Left cardiac atrium (tissue), 4 donors: ENCODE results near the gene NUMA1. TPM values are rescaled to one million over a fixed set of nuclear protein-coding genes. Genes with fewer than 3 reads are reported as not detected.

Experiments used
- ATAC-seq, 2 donors: fragments of 200-7000 bp; cut with Tn5 transposase; one replicate each; pipeline ENCODE4 v1.9.1; 2020; ENCODE audit warnings: mild to moderate bottlenecking in 2 of 2, moderate library complexity in 2 of 2
- DNase-seq: peaks from one replicate; pipeline ENCODE4 v3.0.0-alpha.2; 2020
- intact Hi-C, 2 donors: fragments of 100-400 bp; cut with DNase I; formaldehyde crosslinking; loops; one replicate each; pipeline versions ENCODE4 v1.14.1 to v1.15.1; 2022 to 2023
- total RNA-seq, 2 donors: library from RNA; stranded (reverse); fragmentation: NEBNext Ultra II Directional; extraction: Animal tissue kit (Norgen Biotek cat#: 25700); gene quantifications; one replicate each; pipeline ENCODE4 v1.2.1, GENCODE V29; 2021
- donor health status: DM: no; HTN: yes; CAD: no.
- donor health status: DM: no; HTN: yes; CAD: no; lungs with severe emphysema.
- donor health status: DM: yes; HTN: yes; CAD: no.
- donor health status: Dilated cardiomyopathy.

Gene NUMA1
- total RNA-seq, 2 donors from 2014 or later: 73.3 to 86.7 TPM

DNA sequence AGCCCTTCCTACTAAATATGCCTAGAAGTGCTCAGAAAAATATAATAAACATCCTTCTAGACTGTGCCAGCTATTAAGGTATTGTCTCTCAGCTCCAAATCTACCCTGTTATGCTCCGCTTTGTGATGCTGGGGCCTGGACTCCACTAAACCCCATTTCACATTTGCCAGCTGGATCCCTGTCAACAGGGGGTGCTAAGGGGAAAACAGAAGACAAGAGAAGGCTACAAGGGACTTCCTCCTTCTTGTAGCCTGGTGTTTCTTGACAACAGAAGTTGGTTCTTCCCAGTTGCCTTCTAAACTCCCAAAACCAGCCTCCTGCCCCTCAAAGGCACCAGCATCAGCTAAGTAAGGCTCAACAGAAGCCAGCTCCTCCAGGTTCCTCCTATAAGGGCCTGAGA lies 5.2 kb downstream of the NUMA1 start:
- intact Hi-C loops: loop anchor here in 1 of 2 donors (5.0 kb wide), 1 partner anchor 33 kb away; no protein-coding TSS in a partner anchor

DNA sequence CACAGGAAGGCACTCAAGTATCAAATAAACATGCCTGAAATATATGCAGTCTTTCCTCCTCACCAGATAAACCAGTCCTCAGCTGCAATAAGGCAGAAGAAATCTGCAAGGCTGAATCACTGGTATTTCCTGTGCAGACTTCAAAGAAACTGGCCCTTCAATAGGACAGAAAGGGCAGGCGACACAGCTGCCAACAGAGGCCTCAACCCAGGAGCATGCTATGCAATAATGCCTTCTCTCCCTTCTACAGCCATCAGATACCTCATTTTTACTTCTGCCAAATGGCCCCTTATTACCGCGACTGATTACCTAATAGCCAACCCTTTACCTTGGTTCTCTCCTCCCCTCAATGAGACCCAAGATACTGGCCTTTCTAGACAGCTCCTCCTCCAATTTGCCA lies 8.0 kb downstream of the NUMA1 start:
- ATAC-seq (no peak), DNase-seq (no peak)
- intact Hi-C loops: no loop called here

More for the DNA sequence above, 5.2 kb downstream of the NUMA1 start:
- no peak for DNase-seq
- no peak for ATAC-seq

- intact Hi-C loops: no loop called here
- no peak for DNase-seq
- no peak for ATAC-seq
Observed at GRCh38 chr11:72070491-72070890, 9.9 kb downstream of the NUMA1 start.

- intact Hi-C loops: no loop called here
Observed at GRCh38 chr11:72069787-72070251, 10.5 kb downstream of the NUMA1 start.

DNA sequence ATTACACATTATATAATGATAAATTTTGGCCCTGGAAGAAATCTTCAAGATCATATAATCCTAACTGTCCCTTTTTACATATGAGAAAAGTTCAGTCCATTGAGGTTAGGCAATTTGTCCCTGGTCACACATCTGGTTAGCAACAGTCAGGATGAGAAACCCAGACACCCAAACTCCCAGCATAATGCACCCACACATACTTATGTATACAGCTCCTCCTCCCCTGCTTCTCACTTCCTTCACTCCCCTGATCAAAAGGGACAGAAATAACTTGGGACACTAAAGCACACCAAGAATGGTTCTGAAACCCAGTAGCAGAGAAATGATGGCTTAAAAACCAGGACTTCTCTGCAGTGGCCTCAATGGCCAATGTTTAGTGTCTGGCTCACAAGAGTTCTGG lies 11.1 kb downstream of the NUMA1 start:
- intact Hi-C loops: no loop called here
- ATAC-seq (peak; percentile 13 to 21), DNase-seq (no peak)

More at GRCh38 chr11:72069787-72070251, 10.5 kb downstream of the NUMA1 start:
- peak; percentile 89 for DNase-seq
- ATAC-seq: peak; percentile 96 to 100

DNA sequence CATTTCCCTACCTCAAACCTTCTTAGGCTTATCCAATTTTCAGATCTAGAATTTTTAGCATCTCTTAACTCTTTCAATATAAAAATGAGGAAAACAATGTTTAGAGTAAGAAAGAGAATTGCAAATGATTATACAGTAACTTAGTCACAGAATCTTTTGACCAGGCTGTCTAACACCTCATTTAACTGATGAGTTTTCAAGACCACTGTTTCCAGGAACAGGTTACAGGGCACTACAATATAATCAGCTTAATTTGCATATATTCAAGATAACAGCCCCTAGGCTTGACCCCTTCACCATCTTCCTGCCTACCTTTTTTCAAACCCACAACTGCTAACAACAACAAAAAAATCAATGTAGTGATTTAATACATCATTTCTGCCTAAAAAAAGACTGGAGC lies 12.7 kb downstream of the NUMA1 start:
- ATAC-seq (no peak), DNase-seq (no peak)
- intact Hi-C loops: no loop called here

GRCh38 chr11:72067266-72067665 lies 13.1 kb downstream of the NUMA1 start:
- DNase-seq (no peak), ATAC-seq (no peak)
- intact Hi-C loops: no loop called here

DNA sequence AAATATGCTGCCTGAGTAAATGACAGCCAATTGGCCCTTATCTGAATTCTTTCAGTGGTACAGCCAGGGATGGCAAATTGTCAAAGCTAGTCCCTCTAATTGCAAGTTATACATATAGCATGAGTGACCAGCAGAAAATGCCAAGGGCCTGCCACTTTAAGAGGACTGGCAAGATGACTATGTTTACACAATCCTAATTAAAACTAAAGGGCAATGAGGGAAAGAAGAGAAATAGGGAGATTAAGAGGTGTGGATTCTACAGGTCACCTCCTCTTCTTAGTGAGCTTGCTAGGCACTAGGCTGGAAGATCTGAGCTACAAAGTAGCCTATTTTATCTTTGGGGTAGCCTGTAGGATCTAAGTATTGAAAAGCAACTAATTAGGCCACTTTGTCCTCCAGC lies 13.5 kb downstream of the NUMA1 start:
- intact Hi-C loops: no loop called here
- DNase-seq (no peak), ATAC-seq (no peak)

GRCh38 chr11:72061739-72062396 lies 18.5 kb downstream of the NUMA1 start:
- intact Hi-C loops: no loop called here
- ATAC-seq (no peak), DNase-seq (no peak)

DNA sequence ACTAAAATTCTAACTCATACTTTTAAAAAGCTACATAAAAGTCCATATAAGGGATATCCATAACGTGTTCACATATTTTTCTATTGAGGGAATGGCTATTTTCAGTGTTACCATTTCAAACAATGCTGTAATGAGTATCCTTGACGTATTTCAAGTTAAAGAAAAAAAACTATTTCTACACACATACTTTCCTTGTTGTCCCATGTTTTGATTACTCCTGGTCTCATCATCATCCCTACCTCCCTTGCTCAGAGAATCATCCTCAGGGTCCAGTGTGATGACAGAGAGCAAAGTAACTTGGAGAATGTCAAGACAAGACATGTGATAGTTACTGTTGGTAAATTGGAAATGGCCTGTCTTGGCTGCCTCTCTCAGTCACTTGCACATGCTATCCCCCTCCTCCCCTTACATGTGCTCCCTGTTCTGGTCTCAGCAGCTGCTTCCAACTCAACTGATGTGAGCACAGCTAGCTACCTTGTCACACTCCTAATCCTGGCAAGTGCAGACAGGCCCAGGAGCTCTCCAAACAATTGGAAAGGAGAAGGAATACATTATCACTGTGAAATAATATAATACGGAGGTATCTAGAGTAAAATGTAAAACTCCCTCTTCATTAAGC lies 21.8 kb downstream of the NUMA1 start:
- intact Hi-C loops: no loop called here
- no peak for ATAC-seq
- DNase-seq: no peak

DNA sequence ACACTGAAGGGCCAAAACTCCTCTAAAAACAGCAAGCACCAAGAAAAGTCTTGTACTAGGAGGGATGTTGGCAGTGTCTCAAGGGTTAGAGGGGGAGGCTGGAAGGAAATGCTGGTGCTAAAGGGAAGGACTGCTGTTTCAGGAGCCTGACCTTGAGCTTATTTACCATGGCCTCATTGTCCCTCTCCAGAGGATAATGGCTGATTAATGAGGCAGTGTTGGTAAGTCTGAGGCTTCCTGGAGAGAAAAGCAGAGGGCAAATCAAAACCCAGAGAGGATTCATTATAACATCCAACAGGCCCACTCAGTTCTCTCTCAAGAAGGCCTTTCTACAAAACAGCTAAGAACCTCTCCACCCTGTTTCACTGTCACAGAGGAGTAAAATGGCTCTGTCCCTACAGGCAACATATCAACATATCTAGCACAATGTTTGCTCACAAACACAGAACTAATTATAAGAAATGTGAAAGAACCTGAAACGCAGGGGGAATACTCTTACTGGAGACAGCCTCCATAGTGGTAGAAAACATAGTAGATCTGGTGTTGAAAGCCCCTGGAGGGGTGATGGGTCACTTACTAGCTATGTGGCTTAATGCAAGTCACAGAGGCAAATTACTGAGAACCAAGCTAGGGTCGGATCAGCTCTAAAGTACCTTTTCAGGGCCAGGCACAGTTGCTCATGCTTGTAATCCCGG lies 31.4 kb downstream of the NUMA1 start:
- ATAC-seq (peak; percentile 16 to 48), DNase-seq (no peak)

DNA sequence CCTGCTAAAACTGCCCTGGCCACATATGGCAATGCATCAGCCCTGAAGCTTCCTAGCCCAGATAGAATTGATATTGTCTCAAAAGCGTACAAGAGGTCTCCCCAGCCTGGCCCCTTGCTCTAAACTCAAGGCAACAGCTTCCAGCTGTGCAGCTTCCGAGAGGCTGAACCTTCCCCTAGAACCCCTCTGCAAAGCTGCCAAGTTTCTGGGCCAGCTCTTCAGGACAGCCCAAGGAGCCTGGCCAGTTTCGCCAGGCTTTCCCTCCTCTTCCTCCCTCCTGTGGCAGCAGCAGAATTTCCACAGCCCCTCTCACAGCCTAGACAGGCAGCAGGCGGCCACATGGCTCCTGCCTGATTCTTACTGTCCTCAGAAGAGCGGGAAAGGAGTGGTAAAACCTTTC lies 34.5 kb downstream of the NUMA1 start:
- intact Hi-C loops: no loop called here
- ATAC-seq (peak in 1 of 2 donors; percentile 23), DNase-seq (no peak)

More for the DNA sequence above, 31.4 kb downstream of the NUMA1 start:
- intact Hi-C loops: no loop called here

GRCh38 chr11:72042064-72042745 lies 38.1 kb downstream of the NUMA1 start:
- ATAC-seq (no peak), DNase-seq (no peak)
- intact Hi-C loops: loop anchor here in 1 of 2 donors (5.0 kb wide), 1 partner anchor 35 kb away; no protein-coding TSS in a partner anchor

DNA sequence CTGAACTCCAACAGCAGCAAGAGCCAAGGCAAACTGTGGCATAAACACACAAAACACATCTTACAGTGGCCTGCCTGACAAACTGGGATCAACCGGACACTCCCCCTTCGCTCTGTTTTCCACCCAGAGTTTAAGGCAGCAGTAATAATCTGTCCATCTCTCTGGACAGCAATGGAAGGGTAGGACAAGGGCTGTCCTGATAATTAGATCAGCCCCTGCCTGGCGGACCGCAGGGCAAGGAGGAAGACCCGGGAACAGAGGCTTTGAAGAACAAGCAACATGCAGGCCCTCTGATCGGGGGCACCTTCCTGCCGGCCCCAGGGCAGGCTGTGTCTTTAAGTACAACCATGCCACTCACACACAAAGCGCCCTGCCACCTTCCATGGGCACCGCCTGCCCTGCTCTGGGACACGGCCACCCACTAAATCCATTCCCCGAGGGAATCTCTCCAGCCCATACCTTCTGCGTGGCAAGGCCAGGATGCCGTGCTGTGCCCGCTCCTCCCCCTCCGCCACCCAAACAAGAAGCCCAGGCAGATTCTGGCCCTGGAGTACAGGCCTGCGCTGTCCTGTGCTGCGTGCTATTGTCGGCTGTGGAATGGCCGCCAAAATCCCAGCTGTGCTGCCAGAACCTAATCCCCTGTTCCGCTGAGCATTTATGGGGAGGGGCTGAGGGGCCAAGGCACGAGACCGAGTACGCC lies 38.8 kb downstream of the NUMA1 start:
- DNase-seq (peak; percentile 74), ATAC-seq (peak; percentile 66 to 72)
- intact Hi-C loops: loop anchor here in 1 of 2 donors (2.0 to 5.0 kb wide), 2 partner anchors 36 to 61 kb away; partner anchors contain the start of gene LAMTOR1

DNA sequence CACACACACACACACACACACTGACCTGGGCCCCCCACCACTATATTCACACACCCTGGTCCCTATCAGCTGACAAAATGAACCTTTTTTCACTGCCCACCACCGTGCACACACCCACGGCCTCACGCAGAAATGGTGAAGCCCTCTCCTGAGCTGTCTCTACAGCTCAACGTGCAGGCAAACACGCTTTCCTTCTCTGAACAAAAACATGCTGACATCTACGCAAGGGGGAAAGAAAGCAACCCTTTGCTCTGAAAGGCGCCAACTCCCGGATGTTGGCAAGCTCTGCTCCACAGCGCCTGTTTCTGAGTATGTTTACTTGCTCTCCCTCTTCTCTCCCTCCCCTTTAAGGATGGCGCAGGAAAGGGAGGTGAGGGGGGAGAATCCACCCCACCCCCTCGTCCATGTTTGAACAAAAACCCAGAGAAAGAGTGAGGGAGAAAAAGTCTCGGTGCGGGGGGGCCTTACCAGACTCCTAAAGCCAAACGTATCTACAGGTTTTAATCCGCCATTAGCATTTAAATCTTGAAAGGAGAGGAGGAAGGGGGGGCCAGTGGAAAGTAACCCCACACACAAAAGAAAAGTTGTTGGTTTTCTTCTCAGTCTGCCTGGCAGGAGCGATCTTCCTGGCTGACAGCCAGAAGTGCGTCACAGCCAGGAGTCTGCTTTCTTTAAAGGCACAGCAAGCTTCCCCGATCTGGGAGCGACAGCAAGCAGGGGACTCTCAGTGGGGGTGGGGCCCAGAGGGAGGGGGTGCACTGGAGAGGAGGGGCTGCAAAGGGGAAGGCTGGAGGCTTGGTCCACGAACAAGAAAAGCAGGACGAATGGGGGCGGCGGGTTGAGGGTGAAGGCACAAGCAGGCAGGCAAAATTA lies 39.6 kb downstream of the NUMA1 start:
- ATAC-seq (peak; percentile 87 to 88), DNase-seq (peak; percentile 96)
- intact Hi-C loops: loop anchor here in 1 of 2 donors (2.0 to 5.0 kb wide), 2 partner anchors 37 to 62 kb away; partner anchors contain the start of gene LAMTOR1

DNA sequence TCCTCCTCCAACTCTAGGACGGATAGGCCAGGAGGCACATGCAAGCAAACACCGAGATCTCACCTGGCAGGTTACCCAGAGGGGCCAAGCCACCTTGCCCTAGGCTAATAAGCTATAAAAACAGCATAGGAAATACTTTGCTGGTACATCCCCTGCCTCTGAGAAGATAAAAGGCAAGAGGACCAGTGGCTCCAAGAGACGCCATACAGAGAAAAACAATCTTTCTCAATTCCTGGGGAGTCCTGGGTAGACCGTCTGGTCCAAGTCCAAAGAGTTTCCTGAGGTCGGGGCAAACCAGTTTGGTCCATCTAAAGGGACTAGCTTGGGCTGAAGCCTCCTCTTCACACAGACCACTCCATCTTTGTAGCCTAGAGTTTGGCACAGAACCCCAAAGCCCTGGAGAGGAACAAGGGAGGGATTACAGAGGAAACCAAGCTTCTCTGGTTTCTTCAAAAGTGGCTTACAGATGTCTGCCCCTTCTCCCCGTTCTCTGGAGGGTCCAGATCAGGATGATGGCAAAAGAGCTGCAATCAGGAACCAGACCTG lies 40.4 kb downstream of the NUMA1 start:
- no peak for DNase-seq
- ATAC-seq: no peak
- intact Hi-C loops: loop anchor here in 1 of 2 donors (2.0 to 5.0 kb wide), 3 partner anchors 37 to 182 kb away; partner anchors contain the start of genes INPPL1 and LAMTOR1
